Measurements from ENCODE around the gene ZNF385B.

DNA sequence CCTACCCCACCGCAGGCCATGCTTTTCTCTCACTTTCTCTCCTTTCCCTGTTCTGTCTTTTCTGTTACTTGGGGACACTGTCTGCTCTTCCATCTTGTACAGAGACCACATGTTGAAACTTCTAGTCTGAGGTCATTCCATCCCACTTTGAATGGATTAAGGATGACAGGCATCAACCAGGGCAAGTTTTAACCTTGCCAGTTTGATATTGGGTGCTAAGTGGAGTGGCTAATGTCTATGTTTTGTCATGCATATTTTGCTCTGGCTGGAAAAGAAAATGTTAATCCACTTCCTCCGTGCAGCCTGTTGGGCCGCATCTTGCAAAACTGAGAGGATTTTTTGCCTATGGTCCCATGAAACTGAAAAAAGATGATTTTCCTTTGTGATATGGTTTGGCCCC lies 391.3 kb downstream of the ZNF385B start:
- TF ChIP-seq, protein P1, sequence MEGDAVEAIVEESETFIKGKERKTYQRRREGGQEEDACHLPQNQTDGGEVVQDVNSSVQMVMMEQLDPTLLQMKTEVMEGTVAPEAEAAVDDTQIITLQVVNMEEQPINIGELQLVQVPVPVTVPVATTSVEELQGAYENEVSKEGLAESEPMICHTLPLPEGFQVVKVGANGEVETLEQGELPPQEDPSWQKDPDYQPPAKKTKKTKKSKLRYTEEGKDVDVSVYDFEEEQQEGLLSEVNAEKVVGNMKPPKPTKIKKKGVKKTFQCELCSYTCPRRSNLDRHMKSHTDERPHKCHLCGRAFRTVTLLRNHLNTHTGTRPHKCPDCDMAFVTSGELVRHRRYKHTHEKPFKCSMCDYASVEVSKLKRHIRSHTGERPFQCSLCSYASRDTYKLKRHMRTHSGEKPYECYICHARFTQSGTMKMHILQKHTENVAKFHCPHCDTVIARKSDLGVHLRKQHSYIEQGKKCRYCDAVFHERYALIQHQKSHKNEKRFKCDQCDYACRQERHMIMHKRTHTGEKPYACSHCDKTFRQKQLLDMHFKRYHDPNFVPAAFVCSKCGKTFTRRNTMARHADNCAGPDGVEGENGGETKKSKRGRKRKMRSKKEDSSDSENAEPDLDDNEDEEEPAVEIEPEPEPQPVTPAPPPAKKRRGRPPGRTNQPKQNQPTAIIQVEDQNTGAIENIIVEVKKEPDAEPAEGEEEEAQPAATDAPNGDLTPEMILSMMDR (IDR thresholded peaks at IDR 0.05) = no peak
- no peak for TF ChIP-seq POLR2A (IDR thresholded peaks at IDR 0.05)

All from adrenal gland (tissue), 5 donors.